ENCODE results near the gene HBG2. TPM values are rescaled to one million over a fixed set of nuclear protein-coding genes. Genes with fewer than 3 reads are reported as not detected.

The HBG2 gene
- total and polyA plus RNA-seq, 9 of the 15 experiments (the other 6 are each of a cell fraction or from before 2014, with no cell fraction given): 1,626 to 58,619 (median 10,515) TPM

DNA sequence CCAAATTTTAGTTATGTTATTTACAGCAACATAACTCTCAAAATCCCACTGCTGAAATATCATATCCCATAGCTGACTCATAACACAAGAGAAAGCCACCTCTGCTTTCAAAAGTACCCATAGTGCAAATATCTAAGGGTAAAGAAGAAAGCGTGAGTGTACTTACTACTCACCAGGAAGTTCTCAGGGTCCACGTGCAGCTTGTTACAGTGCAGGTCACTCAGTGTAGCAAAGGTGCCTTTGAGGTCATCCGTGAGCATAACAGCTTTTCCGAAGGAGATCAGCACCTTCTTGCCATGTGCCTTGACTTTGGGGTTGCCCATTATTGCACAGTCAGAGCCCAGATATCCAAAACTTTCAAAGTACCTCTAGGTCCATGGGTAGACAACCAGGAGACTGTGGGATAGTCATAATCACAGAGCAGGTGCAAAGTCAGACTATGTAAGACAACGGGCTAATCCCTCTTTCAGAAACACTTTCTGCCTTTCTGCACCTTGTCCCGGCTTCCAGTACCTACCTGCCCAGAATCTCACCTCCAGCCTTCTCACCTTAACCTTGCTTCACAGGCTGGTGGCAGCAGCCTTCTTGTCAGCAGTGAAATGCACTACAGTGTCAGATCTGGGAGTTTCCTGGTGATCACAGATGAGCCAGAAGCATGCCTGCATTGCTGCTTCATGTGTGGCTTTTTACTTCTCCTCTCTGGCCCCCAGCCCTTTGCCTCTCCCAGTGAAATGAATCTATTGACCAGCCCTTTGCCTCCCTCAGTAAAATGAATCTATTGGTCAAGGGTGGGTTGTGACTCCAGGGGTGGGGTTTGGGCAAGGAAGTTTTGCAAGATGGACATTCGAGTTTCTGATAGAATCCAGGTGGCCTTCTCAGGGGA, 11.4 kb downstream of the HBG2 start (continued):
- TF ChIP-seq TOE1 (IDR thresholded peaks at IDR 0.05; ENCODE audit: borderline replicate concordance): no peak
- TF ChIP-seq TOE1 (CRISPR knock-in tag; IDR thresholded peaks at IDR 0.05; ENCODE audit: borderline replicate concordance, low read depth): no peak
- peak; percentile 56; the same call in 1 of the 2 replicates for TF ChIP-seq DMBX1 (CRISPR knock-in tag; IDR thresholded peaks at IDR 0.05; ENCODE audit: borderline replicate concordance)
- TF ChIP-seq HMG20B (CRISPR knock-in tag; IDR thresholded peaks at IDR 0.05): no peak
- 0 out of 2 replicates have a peak, but pooled peaks have one; percentile 31 for TF ChIP-seq MECOM (CRISPR knock-in tag; IDR thresholded peaks at IDR 0.05)
- TF ChIP-seq MXI1 (IDR thresholded peaks at IDR 0.05; ENCODE audit: low read depth, low read length): peak; percentile 42; the same call in 1 of the 2 replicates
- TF ChIP-seq, protein P1, sequence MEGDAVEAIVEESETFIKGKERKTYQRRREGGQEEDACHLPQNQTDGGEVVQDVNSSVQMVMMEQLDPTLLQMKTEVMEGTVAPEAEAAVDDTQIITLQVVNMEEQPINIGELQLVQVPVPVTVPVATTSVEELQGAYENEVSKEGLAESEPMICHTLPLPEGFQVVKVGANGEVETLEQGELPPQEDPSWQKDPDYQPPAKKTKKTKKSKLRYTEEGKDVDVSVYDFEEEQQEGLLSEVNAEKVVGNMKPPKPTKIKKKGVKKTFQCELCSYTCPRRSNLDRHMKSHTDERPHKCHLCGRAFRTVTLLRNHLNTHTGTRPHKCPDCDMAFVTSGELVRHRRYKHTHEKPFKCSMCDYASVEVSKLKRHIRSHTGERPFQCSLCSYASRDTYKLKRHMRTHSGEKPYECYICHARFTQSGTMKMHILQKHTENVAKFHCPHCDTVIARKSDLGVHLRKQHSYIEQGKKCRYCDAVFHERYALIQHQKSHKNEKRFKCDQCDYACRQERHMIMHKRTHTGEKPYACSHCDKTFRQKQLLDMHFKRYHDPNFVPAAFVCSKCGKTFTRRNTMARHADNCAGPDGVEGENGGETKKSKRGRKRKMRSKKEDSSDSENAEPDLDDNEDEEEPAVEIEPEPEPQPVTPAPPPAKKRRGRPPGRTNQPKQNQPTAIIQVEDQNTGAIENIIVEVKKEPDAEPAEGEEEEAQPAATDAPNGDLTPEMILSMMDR (IDR thresholded peaks at IDR 0.05 in 2 of 3, conservative IDR thresholded peaks at IDR 0.05 in 1 of 3; ENCODE audit: insufficient read depth in 2 of 3, low read depth in 1 of 3, low read length in 3 of 3): no peak
- TF ChIP-seq CXXC5 (CRISPR knock-in tag; IDR thresholded peaks at IDR 0.05): peak; percentile 44
- TF ChIP-seq, protein P2, sequence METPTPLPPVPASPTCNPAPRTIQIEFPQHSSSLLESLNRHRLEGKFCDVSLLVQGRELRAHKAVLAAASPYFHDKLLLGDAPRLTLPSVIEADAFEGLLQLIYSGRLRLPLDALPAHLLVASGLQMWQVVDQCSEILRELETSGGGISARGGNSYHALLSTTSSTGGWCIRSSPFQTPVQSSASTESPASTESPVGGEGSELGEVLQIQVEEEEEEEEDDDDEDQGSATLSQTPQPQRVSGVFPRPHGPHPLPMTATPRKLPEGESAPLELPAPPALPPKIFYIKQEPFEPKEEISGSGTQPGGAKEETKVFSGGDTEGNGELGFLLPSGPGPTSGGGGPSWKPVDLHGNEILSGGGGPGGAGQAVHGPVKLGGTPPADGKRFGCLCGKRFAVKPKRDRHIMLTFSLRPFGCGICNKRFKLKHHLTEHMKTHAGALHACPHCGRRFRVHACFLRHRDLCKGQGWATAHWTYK (CRISPR knock-in tag; IDR thresholded peaks at IDR 0.05): 0 out of 2 replicates have a peak, but pooled peaks have one; percentile 12
- peak; percentile 67 for TF ChIP-seq KDM5B (IDR thresholded peaks at IDR 0.05; ENCODE audit: insufficient replicate concordance, low read depth, low read length)
- TF ChIP-seq KLF10 (CRISPR knock-in tag; IDR thresholded peaks at IDR 0.05): 0 out of 2 replicates have a peak, but pooled peaks have one; percentile 54
- TF ChIP-seq, protein P3, sequence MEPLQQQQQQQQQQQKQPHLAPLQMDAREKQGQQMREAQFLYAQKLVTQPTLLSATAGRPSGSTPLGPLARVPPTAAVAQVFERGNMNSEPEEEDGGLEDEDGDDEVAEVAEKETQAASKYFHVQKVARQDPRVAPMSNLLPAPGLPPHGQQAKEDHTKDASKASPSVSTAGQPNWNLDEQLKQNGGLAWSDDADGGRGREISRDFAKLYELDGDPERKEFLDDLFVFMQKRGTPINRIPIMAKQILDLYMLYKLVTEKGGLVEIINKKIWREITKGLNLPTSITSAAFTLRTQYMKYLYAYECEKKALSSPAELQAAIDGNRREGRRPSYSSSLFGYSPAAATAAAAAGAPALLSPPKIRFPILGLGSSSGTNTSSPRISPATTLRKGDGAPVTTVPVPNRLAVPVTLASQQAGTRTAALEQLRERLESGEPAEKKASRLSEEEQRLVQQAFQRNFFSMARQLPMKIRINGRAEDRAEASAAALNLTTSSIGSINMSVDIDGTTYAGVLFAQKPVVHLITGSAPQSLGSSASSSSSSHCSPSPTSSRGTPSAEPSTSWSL (CRISPR knock-in tag; IDR thresholded peaks at IDR 0.05; ENCODE audit: borderline replicate concordance): no peak
- no peak for TF ChIP-seq DPF2 (IDR thresholded peaks at IDR 0.05)
- TF ChIP-seq, protein P4, sequence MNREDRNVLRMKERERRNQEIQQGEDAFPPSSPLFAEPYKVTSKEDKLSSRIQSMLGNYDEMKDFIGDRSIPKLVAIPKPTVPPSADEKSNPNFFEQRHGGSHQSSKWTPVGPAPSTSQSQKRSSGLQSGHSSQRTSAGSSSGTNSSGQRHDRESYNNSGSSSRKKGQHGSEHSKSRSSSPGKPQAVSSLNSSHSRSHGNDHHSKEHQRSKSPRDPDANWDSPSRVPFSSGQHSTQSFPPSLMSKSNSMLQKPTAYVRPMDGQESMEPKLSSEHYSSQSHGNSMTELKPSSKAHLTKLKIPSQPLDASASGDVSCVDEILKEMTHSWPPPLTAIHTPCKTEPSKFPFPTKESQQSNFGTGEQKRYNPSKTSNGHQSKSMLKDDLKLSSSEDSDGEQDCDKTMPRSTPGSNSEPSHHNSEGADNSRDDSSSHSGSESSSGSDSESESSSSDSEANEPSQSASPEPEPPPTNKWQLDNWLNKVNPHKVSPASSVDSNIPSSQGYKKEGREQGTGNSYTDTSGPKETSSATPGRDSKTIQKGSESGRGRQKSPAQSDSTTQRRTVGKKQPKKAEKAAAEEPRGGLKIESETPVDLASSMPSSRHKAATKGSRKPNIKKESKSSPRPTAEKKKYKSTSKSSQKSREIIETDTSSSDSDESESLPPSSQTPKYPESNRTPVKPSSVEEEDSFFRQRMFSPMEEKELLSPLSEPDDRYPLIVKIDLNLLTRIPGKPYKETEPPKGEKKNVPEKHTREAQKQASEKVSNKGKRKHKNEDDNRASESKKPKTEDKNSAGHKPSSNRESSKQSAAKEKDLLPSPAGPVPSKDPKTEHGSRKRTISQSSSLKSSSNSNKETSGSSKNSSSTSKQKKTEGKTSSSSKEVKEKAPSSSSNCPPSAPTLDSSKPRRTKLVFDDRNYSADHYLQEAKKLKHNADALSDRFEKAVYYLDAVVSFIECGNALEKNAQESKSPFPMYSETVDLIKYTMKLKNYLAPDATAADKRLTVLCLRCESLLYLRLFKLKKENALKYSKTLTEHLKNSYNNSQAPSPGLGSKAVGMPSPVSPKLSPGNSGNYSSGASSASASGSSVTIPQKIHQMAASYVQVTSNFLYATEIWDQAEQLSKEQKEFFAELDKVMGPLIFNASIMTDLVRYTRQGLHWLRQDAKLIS (CRISPR knock-in tag; IDR thresholded peaks at IDR 0.05): peak; percentile 36; the same call in 1 of the 2 replicates
- TF ChIP-seq SREBF1 (IDR thresholded peaks at IDR 0.05; ENCODE audit: borderline replicate concordance, low read depth, low read length): no peak
- TF ChIP-seq FOS (IDR thresholded peaks at IDR 0.05; ENCODE audit: extremely low read depth, insufficient read length): no peak
- 0 out of 2 replicates have a peak, but pooled peaks have one; percentile 32 for TF ChIP-seq BACH1 (tag; IDR thresholded peaks at IDR 0.05)
